ENCODE measurements around the gene ABHD11. TPM values are rescaled to one million over a fixed set of nuclear protein-coding genes. Genes with fewer than 3 reads are reported as not detected.

Gene ABHD11
- total and polyA plus RNA-seq, 2 experiments from 2014 or later, result 18.7 to 24.6 TPM

- Histone ChIP-seq H2AFZ (no peak overlapping the region; the same call in 1 of the 2 replicates), H3K79me2 (replicated peaks; ENCODE audit: insufficient read depth) (no peaks in the 10 kb centered on the region), H3K4me1 (ENCODE audit: insufficient read depth) (peaks cover 31% of the 10 kb centered on the region), H3K9me2 (ENCODE audit: insufficient read depth) (no peaks in the 10 kb centered on the region), H3K4me3 (peak overlapping the region; percentile 44), H3F3A (replicated peaks; ENCODE audit: low read depth) (peaks cover 8% of the 10 kb centered on the region), H3K4me2 (peak overlapping the region; percentile 79), H3K27ac (ENCODE audit: low read depth) (peak overlapping the region; percentile 83), H3K36me3 (ENCODE audit: insufficient read depth) (no peaks in the 10 kb centered on the region), H4K20me1 (replicated peaks; ENCODE audit: insufficient read depth) (no peaks in the 10 kb centered on the region; the same call in 1 of the 2 replicates), H3K27me3 (ENCODE audit: insufficient read depth) (peaks cover 35% of the 10 kb centered on the region)
- Mint-ChIP-seq H3K27me3 (ENCODE audit: insufficient read depth, low read depth, poor library complexity) (peaks cover 31% of the 10 kb centered on the region), H3K9me3 (peaks cover 2% of the 10 kb centered on the region; the same call in 1 of the 3 replicates), H3K27ac (peak overlapping the region; percentile 98), H3K4me1 (peaks cover 35% of the 10 kb centered on the region), H3K36me3 (ENCODE audit: low read depth) (no peaks in the 10 kb centered on the region; the same call in 2 of the 3 replicates), H3K4me3 (peak overlapping the region; percentile 61)
- DNase-seq (ENCODE audit: low spot score) (peak; percentile 98), ATAC-seq (peak; percentile 27)
- TF ChIP-seq ZNF331 (CRISPR knock-in tag; IDR thresholded peaks at IDR 0.05; ENCODE audit: low read depth), result no peak
- peak in 1 of 2 experiments; percentile 29; a peak in 1 of 4 replicates for TF ChIP-seq CTCF (conservative IDR thresholded peaks at IDR 0.05; ENCODE audit: low read depth in 2 of 2)
- 0 out of 2 replicates have a peak, but pooled peaks have one; percentile 40 for TF ChIP-seq CREB1 (CRISPR knock-in tag; IDR thresholded peaks at IDR 0.05; ENCODE audit: low read depth)
- TF ChIP-seq NANOG (IDR thresholded peaks at IDR 0.05; ENCODE audit: borderline replicate concordance), result 0 out of 2 replicates have a peak, but pooled peaks have one; percentile 15
Observed at GRCh38 chr7:73742753-73743641, 4.4 kb upstream of the ABHD11 start.

- Histone ChIP-seq H3K36me3 (ENCODE audit: insufficient read depth) (no peaks in the 10 kb centered on the region), H3F3A (replicated peaks; ENCODE audit: low read depth) (peaks cover 8% of the 10 kb centered on the region), H2AFZ (no peak overlapping the region), H3K27me3 (ENCODE audit: insufficient read depth) (peaks cover 35% of the 10 kb centered on the region), H3K9me2 (ENCODE audit: insufficient read depth) (no peaks in the 10 kb centered on the region), H3K79me2 (replicated peaks; ENCODE audit: insufficient read depth) (no peaks in the 10 kb centered on the region), H3K4me2 (peak overlapping the region; percentile 79), H3K4me3 (peak overlapping the region; percentile 44), H3K27ac (ENCODE audit: low read depth) (no peak overlapping the region; the same call in 1 of the 2 replicates), H3K4me1 (ENCODE audit: insufficient read depth) (peaks cover 31% of the 10 kb centered on the region), H4K20me1 (replicated peaks; ENCODE audit: insufficient read depth) (peaks cover 6% of the 10 kb centered on the region)
- peak; percentile 15; the same call in 1 of the 2 replicates for TF ChIP-seq CREB1 (CRISPR knock-in tag; IDR thresholded peaks at IDR 0.05; ENCODE audit: low read depth)
- no peak for TF ChIP-seq JUNB (IDR thresholded peaks at IDR 0.05; ENCODE audit: unreplicated experiment)
- 0 out of 2 replicates have a peak, but pooled peaks have one; percentile 23 for TF ChIP-seq ZNF114 (CRISPR knock-in tag; IDR thresholded peaks at IDR 0.05)
- Mint-ChIP-seq H3K36me3 (ENCODE audit: low read depth) (no peaks in the 10 kb centered on the region; the same call in 2 of the 3 replicates), H3K27ac (peak overlapping the region; percentile 98), H3K4me1 (peaks cover 38% of the 10 kb centered on the region), H3K4me3 (peak overlapping the region; percentile 61), H3K27me3 (ENCODE audit: insufficient read depth, low read depth, poor library complexity) (peaks cover 31% of the 10 kb centered on the region), H3K9me3 (peaks cover 1% of the 10 kb centered on the region; the same call in 1 of the 3 replicates)
- peak; percentile 17 for ATAC-seq
- peak; percentile 95 for DNase-seq (ENCODE audit: low spot score)
Observed at GRCh38 chr7:73742338-73742752, 3.7 kb upstream of the ABHD11 start.

Data from GM23338 (cell line).